HCT116 (cell line): ENCODE measurements around the gene DPYSL5. TPM values are rescaled to one million over a fixed set of nuclear protein-coding genes. Genes with fewer than 3 reads are reported as not detected.

Experiments used
- ATAC-seq: fragments of 200-7000 bp; cut with Tn5 transposase; 2 replicates; pipeline ENCODE4 v1.9.1; 2020; ENCODE audit warnings: mild to moderate bottlenecking, moderate library complexity
- BruUV-seq: library from RNA; stranded (reverse); fragments of 400-500 nt; replicated peaks from 2 replicates; lab custom pipeline; 2021; lab: Mats Ljungman, UMichigan
- CTCF ChIA-PET: fragments of 300-600 bp; sonication (Branson Sonifier 250); formaldehyde crosslinking; loops from one replicate; lab custom pipeline; 2021; ENCODE audit warnings: antibody characterized with exemption; lab: Charles Lee
- POLR2A ChIA-PET: fragments of 300-600, 350-600 bp; sonication (Branson Sonifier 250); formaldehyde crosslinking; loops from one replicate; lab custom pipeline; 2021; ENCODE audit warnings: antibody characterized with exemption; lab: Charles Lee
- RAD21 ChIA-PET, 2 experiments: fragments of 300-600 bp; sonication (Branson Sonifier 250); formaldehyde crosslinking; loops; one replicate each; lab custom pipeline; 2023; ENCODE audit warnings: low total read pairs in 2 of 2; ENCODE audit not compliant: uncharacterized antibody in 2 of 2, unreplicated experiment in 2 of 2, low non-redundant PET in 1 of 2; lab: Charles Lee
- DNase-seq: peaks from one replicate; pipeline ENCODE4 v3.0.0-alpha.2; 2010; ENCODE audit warnings: low read depth, low spot score
- H2AFZ ChIP-seq: fragments of 200-600 bp; shearing (Covaris generic), sonication (generic); 2 replicates; pipeline ENCODE4 v1.6.1; 2017; ENCODE audit warnings: low read depth, mixed run types, mixed read lengths, antibody characterized with exemption, low read length; ENCODE audit not compliant: poor library complexity, severe bottlenecking
- H3K27ac ChIP-seq: 2 replicates; pipeline ENCODE4 v1.5.1; 2012; ENCODE audit warnings: low read depth, low read length
- H3K27me3 ChIP-seq: fragments of 200-600 bp; sonication (generic); 2 replicates; pipeline ENCODE4 v1.6.1; 2016; ENCODE audit warnings: mixed run types, low read length, mixed read lengths; ENCODE audit not compliant: insufficient read depth
- H3K36me3 ChIP-seq, 2 experiments: fragments of 200-500 bp in 1 of 2; fragments of 200-600 bp in 1 of 2; sonication (Bioruptor generic) in 1 of 2; sonication (generic) in 1 of 2; 2 replicates each; pipeline versions ENCODE4 v1.5.1 to v1.6.1; 2014 to 2016; ENCODE audit warnings: low read length in 2 of 2, inconsistent platforms in 1 of 2, mixed read lengths in 1 of 2, mixed run types in 1 of 2; ENCODE audit not compliant: insufficient read depth in 2 of 2, control insufficient read depth in 1 of 2
- H3K4me1 ChIP-seq, 2 experiments: fragments of 200-600 bp in 1 of 2; sonication (generic) in 1 of 2; 2 replicates each; pipeline versions ENCODE4 v1.5.1 to v1.6.1; 2012 to 2017; ENCODE audit warnings: low read length in 2 of 2, inconsistent platforms in 1 of 2, mild to moderate bottlenecking in 1 of 2, mixed read lengths in 1 of 2, mixed run types in 1 of 2, moderate library complexity in 1 of 2; ENCODE audit not compliant: insufficient read depth in 2 of 2, control insufficient read depth in 1 of 2
- H3K4me2 ChIP-seq: fragments of 200-600 bp; sonication (generic); 2 replicates; pipeline ENCODE4 v1.6.1; 2017; ENCODE audit warnings: mixed run types, low read length, mixed read lengths
- H3K4me3 ChIP-seq, 2 experiments: fragments of 200-600 bp in 1 of 2; sonication (generic) in 1 of 2; replicated peaks in 1 of 2; 2 replicates each; pipeline ENCODE4 v1.5.1; 2011 to 2016; ENCODE audit warnings: low read length in 2 of 2, control low read depth in 1 of 2, low read depth in 1 of 2, mild to moderate bottlenecking in 1 of 2, mixed read lengths in 1 of 2, mixed run types in 1 of 2
- H3K79me2 ChIP-seq: fragments of 200-600 bp; sonication (generic); 2 replicates; pipeline ENCODE4 v1.6.1; 2017; ENCODE audit warnings: mild to moderate bottlenecking, mixed run types, low read length, moderate library complexity, mixed read lengths; ENCODE audit not compliant: insufficient read depth
- H3K9ac ChIP-seq: fragments of 200-600 bp; sonication (generic); 2 replicates; pipeline ENCODE4 v1.6.1; 2016; ENCODE audit warnings: low read length, mixed read lengths
- H3K9me2 ChIP-seq: fragments of 200-600 bp; sonication (generic), shearing (Covaris generic); 2 replicates; pipeline ENCODE4 v1.6.1; 2017; ENCODE audit warnings: mixed run types, mild to moderate bottlenecking, moderate library complexity; ENCODE audit not compliant: insufficient read depth
- H3K9me3 ChIP-seq, 2 experiments: fragments of 200-500 bp in 1 of 2; fragments of 200-600 bp in 1 of 2; sonication (Bioruptor generic) in 1 of 2; sonication (generic) in 1 of 2; 2 replicates each; pipeline ENCODE4 v1.6.1; 2014 to 2017; ENCODE audit warnings: low read length in 2 of 2, mixed read lengths in 2 of 2, inconsistent platforms in 1 of 2, low read depth in 1 of 2, mild to moderate bottlenecking in 1 of 2, mixed run types in 1 of 2, moderate library complexity in 1 of 2; ENCODE audit not compliant: control insufficient read depth in 1 of 2, insufficient read depth in 1 of 2
- H4K20me1 ChIP-seq: fragments of 200-600 bp; sonication (generic), shearing (Covaris generic); 2 replicates; pipeline ENCODE4 v1.6.1; 2017; ENCODE audit warnings: mixed run types, mild to moderate bottlenecking, moderate library complexity; ENCODE audit not compliant: insufficient read depth
- CBX3 ChIP-seq: IDR thresholded peaks from 2 replicates; pipeline ENCODE4 v1.6.1; 2012; ENCODE audit warnings: low read depth
- MAX ChIP-seq: IDR thresholded peaks from 2 replicates; pipeline ENCODE4 v1.6.1; 2012
- POLR2AphosphoS5 ChIP-seq: IDR thresholded peaks from 2 replicates; pipeline ENCODE4 v1.6.1; 2011; ENCODE audit warnings: mild to moderate bottlenecking, low read depth, low read length, moderate library complexity
- YY1 ChIP-seq: IDR thresholded peaks from 2 replicates; pipeline ENCODE4 v1.6.1; 2011; ENCODE audit warnings: low read length, low read depth, moderate library complexity, mild to moderate bottlenecking; ENCODE audit not compliant: insufficient replicate concordance; ENCODE audit errors: extremely low read depth
- ZBTB33 ChIP-seq: IDR thresholded peaks from 2 replicates; pipeline ENCODE4 v1.6.1; 2011; ENCODE audit warnings: mild to moderate bottlenecking, low read length, moderate library complexity; ENCODE audit not compliant: insufficient replicate concordance; ENCODE audit errors: extremely low read depth
- ZNF274 ChIP-seq: fragments of 200-500 bp; sonication (Bioruptor generic); IDR thresholded peaks from 2 replicates; pipeline ENCODE4 v1.6.1; 2014; ENCODE audit warnings: mild to moderate bottlenecking, low read depth, low read length, inconsistent platforms
- intact Hi-C: fragments of 100-400 bp; cut with micrococcal nuclease; formaldehyde crosslinking; loops from 2 replicates; pipeline ENCODE4 v1.10.0; 2022
- total RNA-seq: library from RNA; stranded (reverse); gene quantifications from one replicate; pipeline ENCODE4 v1.2.1, GENCODE V29; 2021; ENCODE audit not compliant: unreplicated experiment

DPYSL5 gene
- total RNA-seq, 1 experiment from 2014 or later = 8.4 TPM

- Histone ChIP-seq H3K9ac (no peak overlapping the region), H2AFZ (no peak overlapping the region), H3K9me2 (no peaks in the 10 kb centered on the region), H3K4me1 (peaks cover 0 to 9% of the 10 kb centered on the region in 2 experiments; a peak in 1 of 4 replicates), H4K20me1 (no peaks in the 10 kb centered on the region), H3K27ac (no peak overlapping the region), H3K4me3 (no peak overlapping the region), H3K9me3 (no peaks in the 10 kb centered on the region), H3K4me2 (no peak overlapping the region), H3K27me3 (no peaks in the 10 kb centered on the region), H3K36me3 (no peaks in the 10 kb centered on the region), H3K79me2 (no peaks in the 10 kb centered on the region)
- ChIA-PET CTCF (interaction anchor here (1.1 to 5.6 kb wide), 3 partner anchors 16 to 92 kb away, joined by 3 to 93 read pairs (median 4); partner anchors contain the start of gene DPYSL5), RAD21 (interaction anchor here in 1 of 2 experiments (1.7 kb wide), 1 partner anchor 92 kb away, joined by 5 read pairs; no protein-coding TSS in a partner anchor), POLR2A (no interaction called here)
- DNase-seq (no peak), ATAC-seq (no peak)
- intact Hi-C loops = no loop called here
- no TSS peak for BruUV-seq
- TF ChIP-seq YY1 (no peak), CBX3 (no peak), ZBTB33 (no peak), MAX (no peak), POLR2AphosphoS5 (no peak), ZNF274 (no peak)
These were observed 90.6 kb downstream of the DPYSL5 start for GRCh38 chr2:26938399-26939118.
